Mucosa of rectum (tissue), 2 donors: Measurements from ENCODE around the gene SWT1.
A peak's percentile ranks its signal among the peaks of the same experiment; 100 is the strongest.

Source experiments
- H3K27ac ChIP-seq, 2 donors: one replicate each; pipeline ENCODE4 v1.7.0; 2013; ENCODE audit warnings: inconsistent platforms in 2 of 2, low read depth in 2 of 2, low read length in 2 of 2
- H3K27me3 ChIP-seq, 2 donors: one replicate each; pipeline ENCODE4 v1.7.0; 2013; ENCODE audit warnings: low read length in 2 of 2; ENCODE audit not compliant: control insufficient read depth in 2 of 2, insufficient read depth in 2 of 2
- H3K36me3 ChIP-seq, 2 donors: one replicate each; pipeline ENCODE4 v1.7.0; 2013; ENCODE audit warnings: low read length in 2 of 2; ENCODE audit not compliant: control insufficient read depth in 2 of 2, insufficient read depth in 2 of 2
- H3K4me1 ChIP-seq, 2 donors: one replicate each; pipeline ENCODE4 v1.7.0; 2013; ENCODE audit warnings: low read length in 2 of 2, mild to moderate bottlenecking in 1 of 2; ENCODE audit not compliant: control insufficient read depth in 2 of 2, insufficient read depth in 2 of 2
- H3K4me3 ChIP-seq, 2 donors: one replicate each; pipeline ENCODE4 v1.7.0; 2013; ENCODE audit warnings: low read length in 2 of 2
- H3K9ac ChIP-seq, 2 donors: one replicate each; pipeline ENCODE4 v1.7.0; 2013; ENCODE audit warnings: low read length in 2 of 2, low read depth in 1 of 2, mild to moderate bottlenecking in 1 of 2
- H3K9me3 ChIP-seq, 2 donors: one replicate each; pipeline ENCODE4 v1.7.0; 2013; ENCODE audit warnings: low read length in 2 of 2; ENCODE audit not compliant: control insufficient read depth in 2 of 2
- donor health status: healthy.
- donor health status: Normal muscosa, but diverticular disease.

Gene SWT1

GRCh38 chr1:185322636-185323035, 165.7 kb downstream of the SWT1 start:
- H3K27ac ChIP-seq: no peak overlapping the region
- no peaks in the 10 kb centered on the region for H3K9me3 ChIP-seq
- no peaks in the 10 kb centered on the region for H3K27me3 ChIP-seq
- H3K4me3 ChIP-seq: no peak overlapping the region
- H3K36me3 ChIP-seq: no peaks in the 10 kb centered on the region
- peaks cover 5 to 11% of the 10 kb centered on the region in 2 donors for H3K4me1 ChIP-seq
- no peak overlapping the region for H3K9ac ChIP-seq

DNA sequence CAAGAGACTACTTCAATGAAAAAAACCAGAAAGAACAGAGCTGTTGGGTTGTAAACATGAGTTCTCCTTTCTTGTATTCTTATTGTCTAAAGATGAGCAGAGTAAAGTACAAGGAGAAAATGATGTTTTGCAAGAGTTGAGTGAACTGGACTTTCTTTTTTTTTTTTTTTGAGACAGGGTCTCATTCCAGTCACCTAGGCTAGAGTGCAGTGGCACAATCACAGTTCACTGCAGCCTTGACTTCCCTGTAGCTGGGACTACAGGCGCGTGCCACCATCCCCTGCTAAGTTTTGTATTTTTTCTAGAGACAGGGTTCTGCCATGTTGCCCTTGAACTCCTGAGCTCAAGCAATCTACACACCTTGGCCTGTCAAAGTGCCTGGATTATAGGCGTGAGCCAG, 167.2 kb downstream of the SWT1 start:
- no peak overlapping the region for H3K9ac ChIP-seq
- H3K36me3 ChIP-seq: no peaks in the 10 kb centered on the region
- H3K9me3 ChIP-seq: no peaks in the 10 kb centered on the region
- H3K27ac ChIP-seq: no peak overlapping the region
- H3K27me3 ChIP-seq: no peaks in the 10 kb centered on the region
- no peak overlapping the region for H3K4me3 ChIP-seq
- H3K4me1 ChIP-seq: no peaks in the 10 kb centered on the region

DNA sequence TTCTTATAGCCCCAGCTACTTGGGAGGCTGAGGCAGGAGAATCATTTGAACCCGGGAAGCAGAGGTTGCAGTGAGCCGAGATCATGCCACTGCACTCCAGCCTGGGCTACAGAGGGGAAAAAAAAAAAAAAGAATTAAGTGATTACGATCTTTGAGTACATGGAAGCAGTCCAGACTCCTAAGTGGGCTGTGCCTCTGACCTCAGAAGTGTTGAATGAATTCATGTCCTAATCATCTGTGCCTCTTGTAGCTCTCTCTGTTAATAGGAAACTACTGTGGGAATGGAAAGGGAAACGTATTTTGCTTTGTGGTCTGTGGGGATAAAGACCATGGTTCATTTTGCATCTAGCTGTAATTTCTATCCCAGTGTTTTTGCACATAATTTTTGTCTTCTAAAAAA, 168.4 kb downstream of the SWT1 start:
- no peaks in the 10 kb centered on the region for H3K27me3 ChIP-seq
- H3K9ac ChIP-seq: no peak overlapping the region
- H3K4me3 ChIP-seq: no peak overlapping the region
- no peaks in the 10 kb centered on the region for H3K36me3 ChIP-seq
- H3K4me1 ChIP-seq: no peaks in the 10 kb centered on the region
- no peaks in the 10 kb centered on the region for H3K9me3 ChIP-seq
- H3K27ac ChIP-seq: no peak overlapping the region

- H3K36me3 ChIP-seq: no peaks in the 10 kb centered on the region
- no peaks in the 10 kb centered on the region for H3K4me1 ChIP-seq
- H3K9me3 ChIP-seq: no peaks in the 10 kb centered on the region
- H3K4me3 ChIP-seq: no peak overlapping the region
- no peak overlapping the region for H3K27ac ChIP-seq
- H3K27me3 ChIP-seq: no peaks in the 10 kb centered on the region
- no peak overlapping the region for H3K9ac ChIP-seq
Measured at GRCh38 chr1:185328255-185328654, 171.3 kb downstream of the SWT1 start.

DNA sequence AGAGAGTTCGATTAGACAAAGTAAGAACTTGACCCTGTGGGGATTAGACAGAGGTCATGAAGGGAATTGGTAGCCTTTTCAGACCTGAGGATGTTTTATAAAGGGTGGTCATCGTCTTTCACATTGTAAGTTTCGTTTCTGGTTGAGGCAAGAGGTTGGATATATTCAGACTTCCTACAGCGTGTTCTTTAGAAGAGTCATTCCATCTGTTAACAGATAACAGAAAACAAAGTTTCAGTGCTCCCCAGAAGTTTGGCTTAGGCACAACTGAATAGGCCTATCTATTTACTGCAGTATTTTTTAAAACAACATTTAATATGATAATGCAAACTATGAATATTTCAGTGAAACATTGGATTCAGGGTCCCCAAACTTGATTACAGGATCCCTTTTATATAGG, 177.2 kb downstream of the SWT1 start:
- Histone ChIP-seq H3K27ac (no peak overlapping the region), H3K27me3 (no peaks in the 10 kb centered on the region), H3K4me3 (no peak overlapping the region), H3K9ac (no peak overlapping the region), H3K9me3 (no peaks in the 10 kb centered on the region), H3K4me1 (peaks cover 0 to 2% of the 10 kb centered on the region in 2 donors), H3K36me3 (no peaks in the 10 kb centered on the region)

- Histone ChIP-seq H3K9ac (no peak overlapping the region), H3K36me3 (no peaks in the 10 kb centered on the region), H3K27ac (no peak overlapping the region), H3K9me3 (no peaks in the 10 kb centered on the region), H3K4me3 (no peak overlapping the region), H3K4me1 (peaks cover 0 to 10% of the 10 kb centered on the region in 2 donors), H3K27me3 (no peaks in the 10 kb centered on the region)
Measured at GRCh38 chr1:185337246-185337645, 180.3 kb downstream of the SWT1 start.

DNA sequence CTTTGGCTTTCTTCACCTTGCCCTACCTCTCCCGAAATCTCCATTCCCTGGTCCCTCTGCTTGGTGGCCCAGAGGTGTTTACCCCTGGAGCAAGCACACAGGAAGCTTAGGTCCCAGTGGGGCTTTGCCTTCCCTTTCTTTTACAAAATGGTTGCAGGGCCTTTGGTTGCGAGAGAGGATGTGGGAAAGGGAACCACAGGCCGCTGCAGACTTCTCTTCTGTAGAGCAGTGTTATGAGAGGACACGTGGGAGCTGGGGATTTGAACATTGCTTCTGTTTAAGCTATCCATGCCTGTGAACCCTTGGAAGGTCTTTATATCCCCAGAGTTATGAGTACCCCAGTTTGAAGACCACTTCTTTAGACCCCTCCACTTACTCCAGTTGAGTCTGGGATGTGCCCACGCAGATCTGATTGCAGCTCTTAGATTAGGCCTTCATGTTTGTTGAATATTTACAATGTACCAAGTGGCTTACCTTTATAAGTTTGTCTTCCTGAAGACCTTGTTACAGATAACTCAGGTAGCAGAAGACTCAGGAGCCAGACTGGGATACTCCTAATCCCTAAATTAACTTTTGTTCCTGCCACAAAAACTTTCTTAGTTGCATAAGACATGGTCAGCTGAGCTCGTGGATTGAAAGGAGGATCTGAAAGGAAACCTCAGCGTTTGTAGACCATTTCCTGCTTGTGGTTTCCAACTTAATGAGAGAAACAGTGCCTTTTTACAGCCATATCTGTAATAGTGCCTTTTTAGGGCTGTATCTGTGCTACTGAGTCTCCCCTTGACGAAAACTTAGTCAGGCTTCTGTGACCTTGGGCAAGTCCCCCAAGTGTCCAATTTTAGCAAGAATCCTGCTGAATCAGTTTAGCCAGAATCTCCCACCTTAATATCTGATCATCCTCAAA, 182.0 kb downstream of the SWT1 start:
- H3K9ac ChIP-seq: no peak overlapping the region
- no peaks in the 10 kb centered on the region for H3K36me3 ChIP-seq
- peak overlapping the region; percentile 13 to 45 for H3K27ac ChIP-seq
- H3K4me3 ChIP-seq: peak overlapping the region in 1 of 2 donors; percentile 17
- no peaks in the 10 kb centered on the region for H3K9me3 ChIP-seq
- peaks cover 0 to 10% of the 10 kb centered on the region in 2 donors for H3K4me1 ChIP-seq
- no peaks in the 10 kb centered on the region for H3K27me3 ChIP-seq

DNA sequence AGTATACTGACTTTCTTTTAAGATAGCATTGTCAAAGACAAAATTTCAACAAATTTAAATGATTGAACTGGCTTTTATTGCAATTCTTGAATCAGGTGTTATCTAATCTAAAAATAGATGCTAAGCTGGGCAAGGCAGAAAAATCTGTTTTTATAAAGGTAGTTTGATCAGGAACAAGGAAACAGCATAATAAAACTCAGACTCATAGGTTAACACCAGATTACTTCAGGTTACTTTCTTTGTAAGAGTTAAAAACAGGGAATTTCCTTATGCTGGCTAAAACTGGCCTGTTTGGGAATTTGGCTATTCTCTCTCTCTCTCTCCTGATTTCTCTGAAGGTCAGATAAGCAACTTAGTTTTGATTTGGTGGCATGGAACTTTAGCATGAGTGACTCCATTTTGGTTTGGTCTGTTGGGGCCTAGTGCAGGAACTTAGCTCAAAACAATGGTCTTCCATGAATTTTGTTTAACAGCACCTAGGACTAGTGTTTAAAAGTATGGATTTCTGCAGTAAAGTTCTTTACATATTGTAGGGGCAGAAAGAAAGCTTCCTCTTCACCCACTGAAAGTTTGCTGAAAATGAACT, 184.3 kb downstream of the SWT1 start:
- no peak overlapping the region for H3K27ac ChIP-seq
- no peak overlapping the region for H3K9ac ChIP-seq
- no peaks in the 10 kb centered on the region for H3K27me3 ChIP-seq
- H3K4me1 ChIP-seq: peaks cover 0 to 10% of the 10 kb centered on the region in 2 donors
- no peaks in the 10 kb centered on the region for H3K9me3 ChIP-seq
- H3K36me3 ChIP-seq: no peaks in the 10 kb centered on the region
- no peak overlapping the region for H3K4me3 ChIP-seq
